Lower leg skin (tissue), 4 donors: ENCODE data around the gene CFAP410. TPM values are rescaled to one million over a fixed set of nuclear protein-coding genes. Genes with fewer than 3 reads are reported as not detected.

ENCODE experiments used
- DNase-seq, 2 donors: peaks; one replicate each; pipeline ENCODE4 v3.0.0-alpha.2; 2019; ENCODE audit warnings: low spot score in 2 of 2
- H3K4me3 ChIP-seq: fragments of 200-600 bp; sonication (generic); 2 replicates; pipeline ENCODE4 v1.5.1; 2017; ENCODE audit warnings: mild to moderate bottlenecking, low read depth; ENCODE audit not compliant: poor library complexity, severe bottlenecking
- CTCF ChIP-seq, 3 donors: fragments of 450-650 bp; IDR thresholded peaks; one replicate each; pipeline ENCODE4 v1.5.1; 2016; ENCODE audit warnings: antibody characterized with exemption in 3 of 3, mild to moderate bottlenecking in 3 of 3, moderate library complexity in 2 of 3
- POLR2A ChIP-seq, 2 donors: fragments of 450-650 bp; IDR thresholded peaks; one replicate each; pipeline ENCODE4 v1.6.1; 2016 to 2017; ENCODE audit warnings: antibody characterized with exemption in 2 of 2, mild to moderate bottlenecking in 1 of 2, moderate library complexity in 1 of 2
- WGBS, 2 donors: methylation state at CpG; one replicate each; pipeline ENCODE4 v1.1.5; 2018; 5-methylcytosine and 5-hydroxymethylcytosine counted together
- intact Hi-C: fragments of 100-400 bp; cut with DNase I; formaldehyde crosslinking; loops from one replicate; pipeline ENCODE4 v1.15.0; 2023; ENCODE audit warnings: low total_unique reads
- total RNA-seq, 4 donors: library from RNA; depleted of rRNA; stranded (reverse); fragments of >200 nt; gene quantifications; one replicate each; pipeline ENCODE4 v1.1.0, GENCODE V29; 2016

CFAP410 gene
- total RNA-seq, 4 donors from 2014 or later = 21.3 to 40.1 (median 25.2) TPM

GRCh38 chr21:44296103-44296519 is 43.1 kb downstream of the CFAP410 start:
- TF ChIP-seq POLR2A (IDR thresholded peaks at IDR 0.05) (no peak), CTCF (IDR thresholded peaks at IDR 0.05) (no peak)
- 82 to 88% methylated on average over 9 of the region's 12 CpGs for WGBS, 2 donors
- no peak for DNase-seq

GRCh38 chr21:44295646-44296045 is 43.5 kb downstream of the CFAP410 start:
- no peak overlapping the region for H3K4me3 ChIP-seq
- WGBS, 2 donors = 76 to 85% methylated on average over 10 of the region's 10 CpGs
- intact Hi-C loops = no loop called here
- TF ChIP-seq POLR2A (IDR thresholded peaks at IDR 0.05) (no peak), CTCF (IDR thresholded peaks at IDR 0.05) (no peak)
- DNase-seq = no peak

More at GRCh38 chr21:44296103-44296519, 43.1 kb downstream of the CFAP410 start:
- intact Hi-C loops = no loop called here
- H3K4me3 ChIP-seq = no peak overlapping the region

- intact Hi-C loops = no loop called here
- TF ChIP-seq POLR2A (IDR thresholded peaks at IDR 0.05) (no peak), CTCF (IDR thresholded peaks at IDR 0.05) (no peak)
- DNase-seq = no peak
- no peak overlapping the region for H3K4me3 ChIP-seq
- 47 to 52% methylated on average over 14 of the region's 14 CpGs for WGBS, 2 donors
Measured at GRCh38 chr21:44295163-44295573, 44.0 kb downstream of the CFAP410 start.

- 35 to 36% methylated on average over 16 to 23 of the region's 26 CpGs for WGBS, 2 donors
- H3K4me3 ChIP-seq = no peak overlapping the region
- no peak for TF ChIP-seq CTCF (IDR thresholded peaks at IDR 0.05)
- no peak for TF ChIP-seq POLR2A (IDR thresholded peaks at IDR 0.05)
Measured at GRCh38 chr21:44294391-44295162, 44.6 kb downstream of the CFAP410 start.

GRCh38 chr21:44293551-44294231 is 45.5 kb downstream of the CFAP410 start:
- no peak overlapping the region for H3K4me3 ChIP-seq
- 83 to 87% methylated on average over 24 to 33 of the region's 33 CpGs for WGBS, 2 donors
- TF ChIP-seq CTCF (IDR thresholded peaks at IDR 0.05) (no peak), POLR2A (IDR thresholded peaks at IDR 0.05) (no peak)
- DNase-seq = no peak
- intact Hi-C loops = no loop called here

More at GRCh38 chr21:44294391-44295162, 44.6 kb downstream of the CFAP410 start:
- intact Hi-C loops = no loop called here
- DNase-seq = no peak
